Left lung (tissue), 10 donors: Measurements from ENCODE around the gene TC2N. TPM values are rescaled to one million over a fixed set of nuclear protein-coding genes. Genes with fewer than 3 reads are reported as not detected.

Source experiments
- ATAC-seq: fragments of 200-7000 bp; cut with Tn5 transposase; one replicate; pipeline ENCODE4 v1.9.1; 2020; ENCODE audit warnings: moderate library complexity
- DNase-seq, 4 donors: peaks; one replicate each; pipeline ENCODE4 v3.0.0-alpha.2; 2013 to 2020
- H3K27ac ChIP-seq, 2 donors: fragments of 200-600 bp; sonication (generic) in 1 of 2; one replicate each; pipeline versions ENCODE4 v1.5.0 to v1.8.0; 2020 to 2021
- H3K27me3 ChIP-seq, 2 donors: fragments of 200-600 bp; sonication (generic) in 1 of 2; one replicate each; pipeline versions ENCODE4 v1.5.0 to v1.8.0; 2020 to 2021
- H3K36me3 ChIP-seq, 2 donors: fragments of 200-600 bp; sonication (generic) in 1 of 2; one replicate each; pipeline versions ENCODE4 v1.5.0 to v1.8.0; 2020 to 2021
- H3K4me1 ChIP-seq, 2 donors: fragments of 200-600 bp; one replicate each; pipeline ENCODE4 v1.8.0; 2021
- H3K4me3 ChIP-seq, 2 donors: fragments of 200-600 bp; sonication (generic) in 1 of 2; one replicate each; pipeline versions ENCODE4 v1.5.0 to v1.8.0; 2020 to 2021; ENCODE audit warnings: mild to moderate bottlenecking in 1 of 2
- H3K9me3 ChIP-seq, 2 donors: fragments of 200-600 bp; sonication (generic) in 1 of 2; one replicate each; pipeline versions ENCODE4 v1.5.0 to v1.8.0; 2020 to 2021
- intact Hi-C, 2 donors: fragments of 100-400 bp; cut with DNase I; formaldehyde crosslinking; loops; one replicate each; pipeline versions ENCODE4 v1.11.2 to v1.14.2; 2022
- polyA plus RNA-seq, 6 donors: library from polyadenylated mRNA; unstranded; fragments of 120-200 nt; gene quantifications; one replicate each; pipeline ENCODE4 v1.2.1, GENCODE V29; 2013; ENCODE audit not compliant: insufficient read length in 6 of 6
- total RNA-seq, 2 donors: library from RNA; stranded (reverse); fragmentation: NEBNext Ultra II Directional; extraction: Animal tissue kit (Norgen Biotek cat#: 25700); gene quantifications; one replicate each; pipeline ENCODE4 v1.2.1, GENCODE V29; 2021
- TF ChIP-seq, protein P1 (sequence below), 2 donors: fragments of 200-600 bp; sonication (generic) in 1 of 2; IDR thresholded peaks; one replicate each; pipeline versions ENCODE4 v1.5.0 to v1.8.0; 2021; ENCODE audit warnings: antibody characterized with exemption in 2 of 2
- donor health status: DM: no; HTN: yes; CAD: no.
- donor health status: DM: no; HTN: no; CAD: no.

Gene TC2N
- total and polyA plus RNA-seq, 8 donors, result 20.3 to 58.1 (median 29.7) TPM

DNA sequence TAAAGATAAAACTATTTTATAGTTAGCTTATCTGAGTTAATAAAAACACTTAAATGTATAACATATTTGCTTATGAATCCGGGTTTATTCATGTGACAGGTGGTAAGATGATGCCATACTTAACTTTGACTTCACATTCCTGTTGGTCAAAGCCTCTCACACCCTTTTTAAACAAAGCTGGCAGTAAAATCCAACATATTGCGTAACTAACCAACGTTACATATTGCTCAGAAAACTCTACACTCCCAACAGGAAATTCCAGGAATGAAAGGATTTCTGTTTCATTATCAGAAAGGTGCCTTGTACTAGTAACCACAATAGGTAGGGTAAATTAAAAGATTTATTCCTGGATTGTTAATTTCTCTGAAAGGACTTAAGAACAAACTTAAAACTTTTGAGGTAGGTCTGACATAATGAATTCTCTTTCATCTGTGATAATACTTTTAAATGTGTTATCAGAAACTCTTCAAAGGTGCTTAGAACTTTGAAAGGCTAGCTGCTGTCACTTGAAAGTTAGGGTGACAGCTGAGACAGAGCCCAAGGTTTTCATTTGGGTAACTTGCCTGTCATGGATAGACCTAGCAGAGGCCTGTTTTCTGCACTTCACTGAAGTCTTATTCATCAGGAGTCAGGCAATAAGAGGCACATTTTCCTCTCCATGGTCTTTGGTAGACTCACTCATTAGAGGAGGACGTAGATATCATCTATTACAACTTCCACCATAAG lies 111.6 kb downstream of the TC2N start:
- DNase-seq (peak in 1 of 4 donors; percentile 53), ATAC-seq (peak; percentile 74)
- Histone ChIP-seq H3K27me3 (no peaks in the 10 kb centered on the region), H3K4me3 (no peak overlapping the region), H3K4me1 (peaks cover 0 to 5% of the 10 kb centered on the region in 2 donors), H3K9me3 (peaks cover 0 to 8% of the 10 kb centered on the region in 2 donors), H3K27ac (peak overlapping the region; percentile 28 to 69), H3K36me3 (no peaks in the 10 kb centered on the region)
- intact Hi-C loops, result no loop called here
- TF ChIP-seq, protein P1, sequence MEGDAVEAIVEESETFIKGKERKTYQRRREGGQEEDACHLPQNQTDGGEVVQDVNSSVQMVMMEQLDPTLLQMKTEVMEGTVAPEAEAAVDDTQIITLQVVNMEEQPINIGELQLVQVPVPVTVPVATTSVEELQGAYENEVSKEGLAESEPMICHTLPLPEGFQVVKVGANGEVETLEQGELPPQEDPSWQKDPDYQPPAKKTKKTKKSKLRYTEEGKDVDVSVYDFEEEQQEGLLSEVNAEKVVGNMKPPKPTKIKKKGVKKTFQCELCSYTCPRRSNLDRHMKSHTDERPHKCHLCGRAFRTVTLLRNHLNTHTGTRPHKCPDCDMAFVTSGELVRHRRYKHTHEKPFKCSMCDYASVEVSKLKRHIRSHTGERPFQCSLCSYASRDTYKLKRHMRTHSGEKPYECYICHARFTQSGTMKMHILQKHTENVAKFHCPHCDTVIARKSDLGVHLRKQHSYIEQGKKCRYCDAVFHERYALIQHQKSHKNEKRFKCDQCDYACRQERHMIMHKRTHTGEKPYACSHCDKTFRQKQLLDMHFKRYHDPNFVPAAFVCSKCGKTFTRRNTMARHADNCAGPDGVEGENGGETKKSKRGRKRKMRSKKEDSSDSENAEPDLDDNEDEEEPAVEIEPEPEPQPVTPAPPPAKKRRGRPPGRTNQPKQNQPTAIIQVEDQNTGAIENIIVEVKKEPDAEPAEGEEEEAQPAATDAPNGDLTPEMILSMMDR (IDR thresholded peaks at IDR 0.05), result no peak

DNA sequence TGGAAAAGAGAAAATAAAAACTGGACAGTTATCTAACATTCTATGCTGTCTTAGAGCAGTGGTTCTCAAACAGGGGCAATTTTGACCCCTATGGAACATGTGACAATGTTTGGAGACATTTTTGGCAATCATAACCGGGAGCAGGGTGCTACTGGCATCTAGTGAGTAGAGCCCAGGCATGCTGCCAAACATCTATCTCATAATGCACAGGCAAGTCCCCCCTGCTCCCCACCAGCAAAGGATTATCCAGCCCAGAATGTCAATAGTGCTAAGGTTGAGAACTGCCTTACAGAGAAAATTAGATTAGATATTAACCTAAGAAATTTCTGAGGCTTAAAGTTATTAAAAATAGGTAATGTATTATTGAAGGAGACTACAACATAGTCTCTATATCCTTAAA lies 112.5 kb downstream of the TC2N start:
- Histone ChIP-seq H3K4me3 (no peak overlapping the region), H3K27ac (peak overlapping the region; percentile 21 to 45), H3K9me3 (peaks cover 0 to under 1% of the 10 kb centered on the region in 2 donors), H3K27me3 (no peaks in the 10 kb centered on the region), H3K36me3 (no peaks in the 10 kb centered on the region), H3K4me1 (peaks cover 0 to 5% of the 10 kb centered on the region in 2 donors)
- DNase-seq (peak in 2 of 4 donors; percentile 38 to 61), ATAC-seq (peak; percentile 43)
- intact Hi-C loops, result no loop called here
- TF ChIP-seq, protein P1 (IDR thresholded peaks at IDR 0.05), result no peak

DNA sequence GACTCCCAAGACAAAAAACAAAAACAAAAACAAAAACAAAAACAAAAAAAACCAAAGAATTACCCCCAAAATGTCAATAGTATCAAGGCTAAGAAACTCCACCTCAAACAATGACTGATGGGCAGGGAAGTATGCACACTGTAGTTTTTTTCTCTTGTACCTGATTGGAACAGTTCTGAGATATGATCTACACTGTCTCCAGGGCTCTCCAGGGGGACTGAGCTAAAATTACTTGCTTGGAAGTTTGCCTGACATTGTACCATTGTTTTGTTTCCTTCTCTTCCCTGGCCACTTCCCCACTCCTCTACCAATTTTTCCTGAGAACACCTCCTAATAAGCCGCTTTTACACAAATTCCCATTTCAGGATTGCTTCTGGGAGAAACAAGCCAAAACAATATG lies 113.2 kb downstream of the TC2N start:
- no peak for DNase-seq
- H3K27ac ChIP-seq, result no peak overlapping the region

GRCh38 chr14:91753501-91754128 lies 113.7 kb downstream of the TC2N start:
- Histone ChIP-seq H3K4me3 (no peak overlapping the region), H3K27ac (no peak overlapping the region), H3K27me3 (no peaks in the 10 kb centered on the region), H3K36me3 (no peaks in the 10 kb centered on the region), H3K9me3 (no peaks in the 10 kb centered on the region), H3K4me1 (peaks cover 0 to 5% of the 10 kb centered on the region in 2 donors)
- peak; percentile 49 for ATAC-seq
- no peak for DNase-seq
- TF ChIP-seq, protein P1 (IDR thresholded peaks at IDR 0.05), result no peak
- intact Hi-C loops, result no loop called here

More for the DNA sequence above, 113.2 kb downstream of the TC2N start:
- Histone ChIP-seq H3K4me1 (peaks cover 0 to 5% of the 10 kb centered on the region in 2 donors), H3K9me3 (no peaks in the 10 kb centered on the region), H3K36me3 (no peaks in the 10 kb centered on the region), H3K27me3 (no peaks in the 10 kb centered on the region), H3K4me3 (no peak overlapping the region)
- ATAC-seq, result no peak
- TF ChIP-seq, protein P1 (IDR thresholded peaks at IDR 0.05), result no peak
- intact Hi-C loops, result no loop called here

DNA sequence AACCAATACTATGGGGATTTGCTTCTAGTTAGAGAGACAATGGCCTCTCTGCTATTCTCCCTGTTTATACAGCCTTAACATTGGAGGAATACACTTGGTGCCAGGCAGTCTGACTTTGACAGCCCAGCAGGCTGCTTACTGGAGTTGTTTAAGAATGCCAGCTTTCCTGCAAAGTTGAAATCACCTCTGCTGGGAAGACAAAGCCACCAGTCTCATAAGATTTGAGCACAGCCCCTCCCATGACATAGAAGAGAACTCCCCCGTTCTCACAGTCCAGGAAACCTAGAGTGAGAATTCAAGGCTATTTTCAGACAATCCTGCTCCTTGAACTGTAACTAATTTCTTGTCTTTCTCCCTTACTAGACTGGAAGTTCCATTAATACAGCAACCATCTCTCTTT lies 114.4 kb downstream of the TC2N start:
- no peak for DNase-seq
- no peak overlapping the region for H3K4me3 ChIP-seq
- H3K9me3 ChIP-seq, result no peaks in the 10 kb centered on the region
- no peak overlapping the region for H3K27ac ChIP-seq
- no peaks in the 10 kb centered on the region for H3K36me3 ChIP-seq
- no peaks in the 10 kb centered on the region for H3K27me3 ChIP-seq
- TF ChIP-seq, protein P1 (IDR thresholded peaks at IDR 0.05), result no peak
- intact Hi-C loops, result no loop called here
- no peak for ATAC-seq
- H3K4me1 ChIP-seq, result peaks cover 0 to 5% of the 10 kb centered on the region in 2 donors
